Stimulated activated CD8-positive, alpha-beta memory T cell treated with anti-CD3 and anti-CD28 coated beads, Interleukin-7, amount 100 ng/mL, for 24 hours (primary cell): ENCODE data around the gene MSRB1.
"Not testable (repeated sequence)": the region's sequence is repeated elsewhere in the genome, so short reads cannot be mapped to it uniquely, and the experiment has no call there.

Experiments used
- DNase-seq: peaks from one replicate; pipeline ENCODE4 v3.0.0-alpha.2; 2020; ENCODE audit warnings: low read depth

The MSRB1 gene

GRCh38 chr16:1915732-1916639 lies 27.0 kb downstream of the MSRB1 start:
- DNase-seq = no peak

- DNase-seq = no peak
These were observed 28.0 kb downstream of the MSRB1 start for GRCh38 chr16:1914988-1915387.

GRCh38 chr16:1914084-1914608 lies 28.9 kb downstream of the MSRB1 start:
- no peak for DNase-seq

- DNase-seq = no peak
These were observed 29.5 kb downstream of the MSRB1 start for GRCh38 chr16:1913327-1914083.

GRCh38 chr16:1912215-1912543 lies 30.8 kb downstream of the MSRB1 start:
- no peak for DNase-seq

- no peak for DNase-seq
These were observed 31.4 kb downstream of the MSRB1 start for GRCh38 chr16:1911467-1912214.

GRCh38 chr16:1909561-1910231 lies 33.3 kb downstream of the MSRB1 start:
- DNase-seq = no peak

GRCh38 chr16:1908983-1909382 lies 34.0 kb downstream of the MSRB1 start:
- no peak for DNase-seq

- DNase-seq = no peak
These were observed 34.8 kb downstream of the MSRB1 start for GRCh38 chr16:1908184-1908583.

GRCh38 chr16:1907226-1907860 lies 35.7 kb downstream of the MSRB1 start:
- no peak for DNase-seq

- DNase-seq = no peak
These were observed 36.2 kb downstream of the MSRB1 start for GRCh38 chr16:1906846-1907165.

- DNase-seq = no peak
These were observed 36.7 kb downstream of the MSRB1 start for GRCh38 chr16:1906055-1906845.

GRCh38 chr16:1903845-1904840 lies 38.9 kb downstream of the MSRB1 start:
- DNase-seq = no peak

- DNase-seq = no peak
These were observed 39.8 kb downstream of the MSRB1 start for GRCh38 chr16:1903220-1903574.

- DNase-seq = no peak
These were observed 40.3 kb downstream of the MSRB1 start for GRCh38 chr16:1902547-1903219.

- no peak for DNase-seq
These were observed 42.6 kb downstream of the MSRB1 start for GRCh38 chr16:1900452-1900774.

- no peak for DNase-seq
These were observed 43.2 kb downstream of the MSRB1 start for GRCh38 chr16:1899641-1900451.

GRCh38 chr16:1897692-1898091 lies 45.3 kb downstream of the MSRB1 start:
- DNase-seq = not testable (repeated sequence)
